NK-92 (cell line): ENCODE results near the gene RRP1B.
"Not testable (repeated sequence)": the region's sequence is repeated elsewhere in the genome, so short reads cannot be mapped to it uniquely, and the experiment has no call there.

Experiments
- DNase-seq: peaks from one replicate; lab custom pipeline; 2025; ENCODE audit not compliant: unreplicated experiment; lab: John Stamatoyannopoulos, UW

Gene RRP1B

DNA sequence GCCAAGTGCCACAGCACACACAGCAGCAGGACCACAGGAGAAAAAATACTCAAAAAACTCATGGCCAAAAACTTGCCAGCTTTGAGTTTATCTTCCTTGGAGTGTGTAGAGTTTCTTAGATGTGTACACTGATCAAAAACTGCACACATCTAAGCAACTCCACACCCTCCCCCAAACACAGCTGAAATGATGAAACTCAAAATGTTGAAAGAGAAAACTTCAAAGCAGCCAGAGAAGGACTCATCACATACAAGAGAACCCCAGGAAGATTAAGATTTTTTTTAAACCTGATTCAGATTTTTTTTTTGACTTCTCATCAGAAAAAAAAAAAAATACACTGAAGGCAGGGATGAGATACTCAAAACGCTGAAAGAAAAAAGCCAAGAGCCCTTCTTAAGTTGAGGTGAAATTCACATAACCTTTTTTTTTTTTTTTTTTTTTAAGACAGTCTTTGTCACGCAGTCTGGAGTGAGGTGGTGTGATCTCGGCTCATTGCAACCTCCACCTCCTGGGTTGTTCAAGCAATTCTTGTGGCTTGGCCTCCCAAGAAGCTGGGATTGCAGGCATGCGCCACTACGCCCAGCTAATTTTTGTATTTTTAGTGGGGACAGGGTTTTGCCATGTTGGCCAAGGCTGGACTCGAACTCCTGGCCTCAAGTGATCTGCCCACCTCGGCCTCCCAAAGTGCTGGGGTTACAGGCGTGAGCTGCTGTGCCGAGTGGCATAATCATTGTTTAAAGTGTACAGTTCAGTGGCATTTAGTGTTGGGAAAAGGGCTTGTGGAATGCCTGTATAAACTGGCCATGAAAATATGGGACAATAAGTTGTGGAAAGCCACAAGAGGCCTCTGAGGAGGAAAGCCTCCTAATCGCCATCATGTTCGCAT lies 38.6 kb downstream of the RRP1B start:
- DNase-seq: no peak

DNA sequence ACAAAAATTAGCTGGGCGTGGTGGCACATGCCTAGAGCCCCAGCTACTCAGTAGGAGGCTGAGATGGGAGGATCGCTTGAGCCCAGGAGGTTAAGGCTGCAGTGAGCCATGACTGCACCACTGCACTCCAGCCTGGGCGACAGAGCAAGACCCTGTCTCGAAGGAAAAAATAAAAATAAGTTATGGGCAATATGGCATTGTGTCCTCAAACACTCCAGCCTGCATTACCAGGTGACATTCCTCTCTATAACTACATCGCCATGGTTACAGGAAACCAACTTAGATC lies 40.1 kb downstream of the RRP1B start:
- not testable (repeated sequence) for DNase-seq

DNA sequence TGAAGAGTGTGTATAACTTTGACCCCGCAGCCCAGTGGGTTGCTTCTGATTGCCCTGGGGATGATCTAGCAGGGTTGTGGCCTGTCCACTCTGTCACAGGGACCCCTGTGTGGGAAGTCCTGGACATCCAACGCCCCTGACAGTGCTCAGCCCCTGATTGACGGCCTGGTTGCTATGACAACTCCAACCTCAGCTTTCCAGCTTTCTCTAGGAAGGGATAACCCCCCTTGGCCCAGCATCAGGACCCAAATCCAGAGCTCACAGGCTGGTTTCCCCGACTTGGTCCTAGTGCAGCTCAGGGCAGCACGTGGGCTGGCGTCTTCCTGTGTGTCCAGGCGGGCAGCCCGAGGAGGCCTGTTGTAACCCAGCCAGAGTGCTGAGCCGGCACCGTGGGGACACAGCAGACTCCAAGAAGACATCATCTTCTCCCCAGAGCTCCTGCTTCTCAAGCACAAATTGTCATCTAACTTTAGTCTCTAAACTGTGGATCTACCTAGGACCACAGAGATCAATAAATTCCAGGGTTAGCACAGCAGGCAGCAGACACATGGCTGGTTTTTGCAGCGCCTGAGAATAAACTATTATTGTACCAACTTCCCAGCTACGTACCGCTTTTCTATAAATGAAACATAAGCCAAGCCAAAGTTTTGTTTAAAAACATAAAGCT lies 40.7 kb downstream of the RRP1B start:
- DNase-seq: no peak

DNA sequence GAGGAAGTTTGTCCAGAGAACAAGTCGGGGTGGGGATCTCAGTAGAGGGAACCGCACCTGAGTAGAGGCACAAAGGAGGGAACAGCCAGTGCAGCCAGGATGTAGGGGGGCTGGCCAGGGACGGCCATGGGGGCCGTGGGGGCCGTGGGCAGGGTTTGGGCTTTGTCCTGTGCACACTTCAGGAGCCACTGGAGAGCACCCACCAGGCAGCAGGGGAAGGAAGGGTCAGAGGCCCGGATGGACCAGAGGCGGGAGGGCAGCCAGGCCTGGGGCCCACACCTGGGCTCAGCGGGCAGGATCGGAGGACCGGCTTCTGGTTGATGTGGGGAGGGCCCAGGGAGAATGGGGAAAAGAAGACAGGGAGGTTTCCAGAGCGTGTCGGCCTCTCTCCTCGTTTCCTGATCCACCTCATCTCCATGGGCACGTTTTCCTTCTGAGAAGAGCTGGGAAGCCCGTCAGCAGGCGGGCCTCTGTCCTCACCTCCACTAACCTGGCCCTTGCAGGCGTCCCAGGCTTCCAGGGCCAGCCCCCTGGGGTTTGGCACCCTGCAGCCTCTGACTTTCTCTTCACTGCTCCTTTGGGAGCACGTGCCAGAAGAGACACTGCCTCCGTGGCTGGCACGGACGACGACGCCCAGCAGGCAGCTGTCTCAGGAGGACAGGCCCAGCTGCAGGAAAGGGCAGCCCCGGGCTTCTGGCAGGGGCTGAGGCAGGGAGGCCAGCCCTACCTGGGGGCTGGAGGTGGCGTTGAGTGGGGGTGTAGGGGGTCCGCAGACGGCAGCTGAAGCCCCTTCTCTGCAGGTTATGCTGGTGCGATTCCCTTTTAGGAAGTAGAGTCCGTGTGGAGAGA lies 42.8 kb downstream of the RRP1B start:
- DNase-seq: no peak

DNA sequence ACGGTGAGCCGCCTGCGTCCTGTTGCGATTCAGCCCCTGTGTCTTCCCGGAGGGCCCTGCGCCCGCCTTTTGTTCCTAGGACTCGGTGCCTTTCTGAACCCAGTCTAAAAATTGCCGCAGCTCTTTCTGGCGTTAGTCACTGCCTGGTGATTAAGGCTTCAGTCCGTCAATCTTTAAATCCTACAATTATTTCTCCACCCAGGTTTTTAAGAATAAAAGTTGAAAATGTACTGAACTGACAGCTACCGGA lies 43.4 kb downstream of the RRP1B start:
- DNase-seq: no peak

DNA sequence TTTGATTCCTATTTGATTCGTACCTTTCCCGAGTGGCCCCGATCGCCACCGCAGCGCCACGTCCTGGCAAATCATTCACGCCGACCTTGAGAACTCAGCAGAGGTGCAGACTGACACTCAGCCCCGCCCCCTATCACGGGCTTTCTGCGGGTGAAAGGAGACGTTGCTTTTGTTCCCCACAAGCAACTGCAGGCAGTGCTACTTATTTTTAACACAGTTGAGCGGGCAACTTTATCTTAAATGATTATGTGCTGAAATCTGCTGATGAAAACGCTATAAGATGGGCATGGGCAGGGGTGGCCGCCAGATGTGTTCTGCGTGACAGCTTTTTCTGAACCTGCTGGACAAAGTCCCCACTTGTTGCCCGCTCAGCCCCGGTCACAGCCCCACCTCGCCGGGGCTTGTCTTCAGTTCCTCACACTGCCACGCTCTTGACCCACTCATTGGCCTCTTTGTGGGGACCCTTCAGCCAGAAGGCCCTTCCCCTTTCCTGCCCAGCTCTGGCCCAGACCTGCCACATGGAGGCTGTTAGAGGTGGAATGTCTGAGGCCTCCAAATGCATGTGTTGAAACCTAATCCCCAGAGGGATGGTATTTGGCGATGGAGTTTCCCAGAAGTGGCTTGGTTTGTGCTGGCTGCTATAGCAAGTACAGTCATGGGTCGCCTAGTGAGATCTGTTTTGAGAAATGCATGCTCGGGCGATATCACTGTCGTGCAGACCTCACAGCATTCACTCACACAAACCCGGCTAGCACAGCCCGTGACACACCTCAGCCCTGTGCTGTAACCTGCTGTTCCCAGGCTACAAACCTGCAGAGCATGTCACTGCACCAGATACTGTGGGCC lies 43.9 kb downstream of the RRP1B start:
- no peak for DNase-seq

DNA sequence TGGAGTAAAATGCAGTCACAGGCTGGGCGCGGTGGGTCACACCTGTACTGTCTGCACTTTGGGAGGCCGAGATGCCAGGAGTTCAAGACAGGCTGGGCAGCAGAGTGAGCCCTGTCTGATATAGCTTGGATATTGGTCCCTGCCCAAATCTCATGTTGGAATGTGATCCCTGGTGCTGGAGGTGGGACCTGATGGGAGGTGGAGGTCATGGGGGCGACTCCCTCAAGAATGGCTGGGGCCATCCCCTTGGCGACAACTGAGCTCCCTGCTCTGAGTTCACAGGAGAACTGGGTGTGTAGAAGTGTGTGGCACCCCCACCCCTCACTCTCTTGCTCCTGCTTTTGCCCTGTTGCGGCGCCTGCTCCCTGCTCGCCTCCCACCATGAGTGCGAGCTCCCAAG lies 48.1 kb downstream of the RRP1B start:
- no peak for DNase-seq

DNA sequence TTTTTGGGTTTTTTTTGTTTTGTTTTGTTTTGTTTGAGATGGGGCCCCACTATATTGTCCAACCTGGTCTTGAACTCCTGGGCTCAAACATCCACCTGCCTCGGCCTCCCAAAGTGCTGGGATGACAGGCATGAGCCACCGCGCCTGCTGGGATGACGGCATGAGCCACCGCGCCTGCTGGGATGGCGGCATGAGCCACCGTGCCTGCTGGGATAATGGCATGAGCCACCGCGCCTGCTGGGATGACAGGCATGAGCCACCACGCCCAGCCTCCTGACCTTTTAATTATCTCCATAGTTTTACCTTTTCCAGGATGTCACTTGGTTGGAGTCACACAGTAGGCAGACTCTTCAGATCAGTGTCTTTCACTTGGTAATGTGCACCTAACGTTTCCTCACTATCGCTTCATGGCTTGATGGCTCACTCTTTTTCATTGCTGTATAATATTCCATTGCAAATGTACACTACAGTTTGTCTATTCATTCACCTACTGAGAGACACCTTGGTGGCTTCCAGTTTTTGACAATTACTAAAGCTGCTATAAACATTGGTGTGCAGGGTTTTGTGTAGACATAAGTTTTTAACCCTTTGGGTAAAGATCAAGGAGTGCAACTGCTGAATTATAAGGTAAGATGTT lies 49.5 kb downstream of the RRP1B start:
- DNase-seq: no peak

DNA sequence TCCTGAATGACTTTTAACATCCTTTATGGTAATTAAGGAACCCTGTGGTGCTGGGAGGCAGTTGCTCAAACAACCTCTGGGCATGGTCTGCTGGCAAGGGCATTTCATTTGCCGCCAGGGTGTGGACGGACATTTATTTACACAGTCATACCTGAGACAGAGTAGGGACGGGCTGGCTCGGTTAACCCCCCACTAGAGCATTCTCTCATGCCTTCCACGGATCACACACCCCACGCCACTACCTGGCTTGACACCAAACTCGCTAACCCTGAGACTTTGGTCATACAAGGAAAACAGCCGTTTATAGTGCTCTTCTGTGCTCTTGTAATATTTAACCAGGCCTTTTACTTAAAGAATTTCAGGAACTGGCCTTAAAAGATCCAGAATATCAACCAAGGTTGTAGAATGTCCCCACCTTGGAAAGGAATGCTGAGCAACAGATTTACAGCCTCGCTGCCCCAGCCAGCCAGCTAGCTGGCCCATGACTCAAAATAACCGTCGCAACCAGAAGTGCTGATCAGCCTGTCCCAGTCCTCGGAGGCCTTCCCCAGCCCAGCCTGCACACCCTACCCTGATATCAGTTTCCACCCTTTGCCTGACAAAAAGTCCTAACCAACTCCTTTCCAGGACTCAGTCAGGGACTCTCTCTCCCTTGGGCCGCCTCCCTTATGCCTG lies 53.0 kb downstream of the RRP1B start:
- no peak for DNase-seq

DNA sequence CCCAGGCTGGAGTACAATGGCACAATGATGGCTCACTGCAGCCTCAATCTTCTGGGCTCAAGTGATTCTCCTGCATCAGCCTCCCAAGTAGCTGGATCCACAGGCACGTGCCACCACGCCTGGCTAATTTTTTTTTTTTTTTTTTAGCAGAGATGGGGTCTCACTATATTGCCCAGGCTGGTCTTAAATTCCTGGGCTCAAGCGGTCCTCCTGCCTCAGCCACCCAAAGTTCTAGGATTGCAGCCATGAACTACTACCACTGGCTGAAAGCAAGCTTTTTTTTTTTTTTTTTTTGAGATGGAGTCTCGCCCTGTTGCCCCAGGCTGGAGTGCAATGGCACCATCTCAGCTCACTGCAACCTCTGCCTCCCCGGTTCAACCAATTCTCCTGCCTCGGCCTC lies 53.8 kb downstream of the RRP1B start:
- DNase-seq: not testable (repeated sequence)

DNA sequence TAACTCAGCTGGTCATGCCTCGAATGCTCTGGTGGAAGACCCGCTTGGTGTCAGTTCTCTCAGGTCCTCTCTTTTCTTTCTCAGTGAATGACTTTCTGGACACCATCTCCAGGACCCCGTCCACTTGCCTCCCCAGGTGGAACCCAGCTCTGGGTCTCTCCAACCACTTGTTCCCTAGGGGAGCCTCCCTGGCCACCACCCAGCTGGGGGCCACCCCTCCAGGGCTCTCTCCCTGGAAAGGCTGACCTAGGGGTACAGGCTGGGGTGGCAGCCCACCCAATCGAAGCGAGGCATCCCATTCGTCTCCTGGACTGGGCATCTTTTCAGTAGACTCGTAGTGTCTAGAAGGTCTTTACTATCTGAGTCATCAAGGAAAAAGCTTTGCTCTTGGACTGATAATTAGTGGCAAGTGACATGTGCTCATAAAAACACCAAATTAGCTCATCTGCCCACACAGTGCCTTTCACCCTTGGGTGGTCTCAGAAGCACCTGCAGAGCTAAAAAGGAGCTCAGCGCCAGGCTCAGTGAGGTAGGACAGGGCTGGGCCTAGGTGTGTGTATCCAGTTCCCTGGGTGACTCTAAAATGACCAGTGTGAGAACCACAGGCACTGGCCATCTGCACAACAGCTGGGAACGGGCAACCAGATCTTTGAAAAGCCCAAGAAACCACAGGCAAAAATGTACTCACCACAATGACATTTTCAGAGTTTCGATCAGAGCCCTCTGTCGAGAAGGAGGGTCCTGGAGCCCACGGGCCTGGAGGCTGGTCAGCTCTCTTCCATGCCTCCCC lies 57.2 kb downstream of the RRP1B start:
- DNase-seq: no peak

DNA sequence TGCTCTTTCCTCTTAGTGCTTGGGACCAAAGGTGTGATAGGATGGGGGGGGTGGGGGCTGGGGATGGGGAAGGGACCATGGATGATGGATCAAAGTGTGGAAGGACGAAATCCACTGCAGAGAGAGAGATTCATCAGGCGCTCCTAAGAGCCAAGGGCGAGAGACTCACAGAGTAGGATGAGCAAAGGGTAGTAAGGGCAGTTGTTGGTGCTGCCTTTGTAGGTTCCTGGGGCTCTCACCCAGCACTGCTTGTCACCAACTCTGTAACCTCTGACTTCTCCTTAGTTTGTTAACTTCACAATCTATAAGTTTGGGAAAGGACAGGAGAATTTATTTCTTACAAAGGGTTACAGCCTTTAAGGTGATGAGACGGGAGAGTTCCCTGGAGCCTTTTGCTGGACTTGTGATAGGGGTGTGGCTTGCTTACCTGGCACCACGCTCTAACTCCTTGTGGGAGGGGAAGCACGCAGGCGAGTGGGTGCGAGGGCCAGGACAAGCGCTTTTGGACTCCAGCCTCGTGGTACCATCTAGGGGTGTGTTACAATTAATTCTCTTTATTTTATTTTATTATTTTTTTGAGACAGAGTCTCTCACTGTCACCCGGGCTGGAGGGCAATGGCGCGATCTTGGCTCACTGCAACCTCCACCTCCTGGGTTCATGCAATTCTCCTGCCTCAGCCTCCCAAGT lies 58.0 kb downstream of the RRP1B start:
- no peak for DNase-seq

DNA sequence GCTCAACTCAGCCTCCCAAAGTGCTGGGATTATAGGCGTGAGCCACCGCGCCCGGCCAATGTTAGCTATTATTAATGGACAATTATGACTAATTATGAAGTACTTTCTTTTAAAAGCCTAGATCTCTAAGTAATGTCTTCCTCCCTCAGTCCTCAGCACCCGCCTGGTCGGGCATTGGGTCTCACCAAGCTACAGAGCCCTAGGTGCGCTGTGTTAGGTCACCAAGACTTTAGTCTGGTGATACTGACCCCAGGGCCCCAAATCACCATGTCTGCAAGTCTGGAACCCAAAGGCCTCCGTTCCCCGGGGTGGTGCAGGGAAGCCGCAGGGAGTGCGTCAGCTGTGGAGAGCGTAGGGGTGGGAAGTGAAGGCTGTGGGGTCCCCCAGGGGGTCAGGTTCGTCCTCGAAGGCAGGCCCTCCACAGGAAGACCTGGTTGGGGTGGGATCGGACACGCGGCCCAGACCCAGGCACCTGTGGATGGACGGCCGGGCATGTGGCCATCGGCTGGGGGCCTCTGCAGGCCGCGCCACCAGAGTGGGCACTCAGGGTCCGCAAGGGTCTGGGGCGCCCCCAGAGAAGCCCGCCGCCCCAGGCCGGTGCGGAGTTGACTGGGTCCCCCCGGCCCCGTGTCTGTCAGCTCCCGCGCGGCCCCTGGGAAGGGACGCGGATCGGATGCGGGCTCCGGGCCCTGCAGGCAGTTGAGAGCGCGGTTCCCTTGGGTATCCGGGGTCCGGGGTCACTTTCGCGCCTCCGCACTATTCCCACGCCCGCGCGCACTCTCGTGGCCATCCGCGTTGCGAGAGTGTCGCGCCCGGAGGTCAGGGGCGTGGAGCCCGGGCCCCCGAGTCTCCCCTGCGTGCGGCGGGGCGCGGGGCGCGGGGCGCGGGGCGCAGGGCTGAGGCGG lies 58.9 kb downstream of the RRP1B start:
- no peak for DNase-seq

DNA sequence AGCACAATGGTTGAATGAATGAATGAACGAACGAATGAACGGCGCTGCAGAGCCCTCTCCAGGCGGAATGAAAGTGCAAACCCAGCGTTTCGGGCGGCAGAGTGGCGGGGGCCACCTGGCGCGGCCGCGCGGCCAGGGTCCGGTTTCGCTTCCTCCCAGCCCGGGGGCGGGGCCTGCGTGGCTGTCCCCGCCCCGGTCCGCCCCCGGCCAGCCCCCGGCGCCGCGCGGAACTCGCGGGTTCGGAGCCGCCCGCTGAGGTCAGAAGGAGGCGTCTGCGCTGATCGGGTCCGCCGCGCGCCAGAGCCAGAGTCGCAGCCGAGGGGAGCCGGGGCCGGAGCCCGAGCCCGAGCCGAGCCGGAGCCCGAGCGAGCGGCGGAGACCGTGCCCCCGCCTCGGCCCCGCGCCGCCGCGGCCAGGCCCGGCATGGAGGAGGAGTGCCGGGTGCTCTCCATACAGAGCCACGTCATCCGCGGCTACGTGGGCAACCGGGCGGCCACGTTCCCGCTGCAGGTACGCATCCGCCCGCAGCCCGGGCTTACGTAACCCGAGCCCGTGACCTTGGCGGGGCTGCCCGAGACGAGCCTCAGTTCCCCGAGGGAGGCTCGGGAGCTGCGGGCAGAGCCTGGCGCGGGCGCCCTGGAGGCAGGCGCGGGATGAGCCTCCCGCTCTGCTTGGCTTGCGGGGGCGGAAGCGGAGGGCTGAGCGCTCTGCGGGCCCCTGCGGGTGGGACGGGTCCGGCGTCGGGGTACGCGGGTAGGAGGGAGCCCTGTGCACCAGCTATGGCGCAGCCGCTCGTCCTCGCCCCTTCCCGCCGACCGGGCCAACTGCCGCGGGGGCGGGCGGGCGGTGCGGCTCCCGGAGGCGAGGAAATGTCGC lies 59.8 kb downstream of the RRP1B start, which contains the start of gene PDXK:
TSS of gene PDXK (plus strand) at position 258 of the 876 bp plus-strand sequence. CDS start at position 424, 166 bp downstream.
- no peak for DNase-seq

DNA sequence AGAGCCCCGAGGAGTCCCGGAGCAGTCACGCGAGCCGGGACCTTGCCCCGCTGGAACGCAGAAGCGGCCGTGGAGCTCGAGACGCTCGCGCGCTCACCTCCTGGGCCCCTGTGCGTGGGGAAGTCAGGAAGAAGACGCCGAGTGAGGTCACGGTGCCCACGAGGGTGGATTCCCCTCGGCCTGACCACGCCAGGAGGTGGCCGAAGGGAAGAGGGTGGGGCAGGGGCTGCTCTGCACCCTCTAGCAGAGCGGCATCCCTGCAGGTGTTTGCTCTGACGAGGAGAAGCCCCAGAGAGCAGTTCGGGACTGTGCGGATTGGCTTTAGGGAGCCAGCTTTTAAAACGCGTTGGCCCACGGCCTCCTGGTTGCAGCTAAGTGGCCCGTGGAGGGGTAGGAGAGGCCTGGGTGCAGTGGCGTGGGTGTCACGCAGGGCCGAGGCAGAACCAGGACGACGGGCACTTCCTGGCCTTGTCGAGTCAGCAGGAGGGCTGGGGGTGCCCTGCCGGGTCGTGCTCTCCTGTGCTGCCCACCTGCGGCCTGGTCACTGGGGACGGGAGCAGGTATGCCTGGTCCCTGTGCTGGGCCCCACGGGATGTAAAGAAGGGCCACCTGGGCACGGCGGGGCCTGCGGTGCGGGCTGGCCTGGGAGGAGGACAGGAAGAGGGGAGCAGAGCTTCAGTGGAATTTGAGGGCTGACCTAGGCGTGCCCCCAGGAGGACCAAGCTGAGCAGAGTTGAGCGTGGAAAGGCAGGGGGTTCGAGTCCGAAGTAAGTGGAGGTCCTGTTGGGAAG lies 60.6 kb downstream of the RRP1B start:
- DNase-seq: no peak
